Natural killer cell (primary cell): ENCODE measurements around the gene SPAG6. TPM values are rescaled to one million over a fixed set of nuclear protein-coding genes. Genes with fewer than 3 reads are reported as not detected.

Source experiments
- ATAC-seq, 3 donors: fragments of 150-1000 bp in 2 of 3; fragments of 200-7000 bp in 1 of 3; cut with Tn5 transposase; 1 replicate in 1 of 3; 2 replicates in 2 of 3; pipeline ENCODE4 v1.10.0; 2021; ENCODE audit warnings: mild to moderate bottlenecking in 2 of 3, moderate library complexity in 2 of 3
- DNase-seq, 2 donors: peaks; one replicate each; pipeline versions ENCODE4 v3.0.0 to v3.0.0-alpha.2; 2013 to 2021; ENCODE audit warnings: mixed read lengths in 1 of 2
- H3K27ac ChIP-seq: one replicate; pipeline ENCODE4 v1.5.1; 2013; ENCODE audit warnings: mild to moderate bottlenecking, low read length
- H3K27me3 ChIP-seq: one replicate; pipeline ENCODE4 v1.6.1; 2013; ENCODE audit warnings: low read length; ENCODE audit not compliant: control insufficient read depth, insufficient read depth
- H3K36me3 ChIP-seq: one replicate; pipeline ENCODE4 v1.6.1; 2013; ENCODE audit warnings: low read length; ENCODE audit not compliant: control insufficient read depth, insufficient read depth
- H3K4me1 ChIP-seq: one replicate; pipeline ENCODE4 v1.6.1; 2013; ENCODE audit warnings: low read length; ENCODE audit not compliant: control insufficient read depth, insufficient read depth
- H3K4me3 ChIP-seq: one replicate; pipeline ENCODE4 v1.5.1; 2013; ENCODE audit warnings: low read length
- H3K9me3 ChIP-seq: one replicate; pipeline ENCODE4 v1.6.1; 2013; ENCODE audit warnings: low read length; ENCODE audit not compliant: control insufficient read depth, insufficient read depth
- H3K27ac Mint-ChIP-seq, 2 donors: one replicate each; pipeline ENCODE4 v1.8.0; 2022; ENCODE audit warnings: mild to moderate bottlenecking in 2 of 2, mixed read lengths in 2 of 2, moderate library complexity in 1 of 2
- H3K27me3 Mint-ChIP-seq, 2 donors: one replicate each; pipeline ENCODE4 v1.8.0; 2022; ENCODE audit warnings: low read depth in 2 of 2, mixed read lengths in 2 of 2
- H3K36me3 Mint-ChIP-seq: one replicate; pipeline ENCODE4 v1.8.0; 2022; ENCODE audit warnings: mixed read lengths
- H3K4me1 Mint-ChIP-seq, 2 donors: one replicate each; pipeline ENCODE4 v1.8.0; 2022; ENCODE audit warnings: mixed read lengths in 2 of 2
- H3K4me3 Mint-ChIP-seq: one replicate; pipeline ENCODE4 v1.8.0; 2022; ENCODE audit warnings: mild to moderate bottlenecking, moderate library complexity, mixed read lengths
- H3K9me3 Mint-ChIP-seq, 2 donors: one replicate each; pipeline ENCODE4 v1.8.0; 2022; ENCODE audit warnings: mixed read lengths in 2 of 2
- CTCF ChIP-seq: fragments of 200-600 bp; IDR thresholded peaks from one replicate; pipeline ENCODE4 v1.8.0; 2022; ENCODE audit warnings: antibody characterized with exemption
- WGBS: methylation state at CpG from one replicate; pipeline ENCODE4 v1.1.7; 2013; ENCODE audit warnings: missing lambda C conversion rate; ENCODE audit not compliant: insufficient coverage; 5-methylcytosine and 5-hydroxymethylcytosine counted together
- intact Hi-C: fragments of 100-400 bp; cut with micrococcal nuclease; formaldehyde crosslinking; loops from one replicate; pipeline ENCODE4 v1.14.2; 2022
- total RNA-seq, 4 donors: library from RNA; stranded (reverse); fragments of 120-200 nt in 1 of 4; gene quantifications; one replicate each; pipeline versions ENCODE4 v1.2.3 to v1.2.4, GENCODE V29; 2013 to 2022

Gene SPAG6
- total RNA-seq, 3 donors from 2014 or later (not counting 1 experiment from before 2014, with no cell fraction given), result 0.35 to 0.79 TPM; not detected in 1

GRCh38 chr10:22344781-22345300, 455 bp upstream of the SPAG6 start:
- H3K36me3 Mint-ChIP-seq, result no peaks in the 10 kb centered on the region
- Histone ChIP-seq H3K4me3 (no peak overlapping the region), H3K27ac (no peak overlapping the region), H3K4me1 (peaks cover 24% of the 10 kb centered on the region), H3K9me3 (peaks cover 8% of the 10 kb centered on the region), H3K36me3 (no peaks in the 10 kb centered on the region), H3K27me3 (peaks cover 66% of the 10 kb centered on the region)
- intact Hi-C loops, result loop anchor here (5.0 to 10.0 kb wide), 4 partner anchors 93 to 642 kb away; no protein-coding TSS in a partner anchor
- peak overlapping the region; percentile 65 for H3K4me3 Mint-ChIP-seq
- H3K27ac Mint-ChIP-seq, result peak overlapping the region; percentile 68 to 74
- WGBS, result 15% methylated on average over 26 of the region's 26 CpGs
- peaks cover 52 to 57% of the 10 kb centered on the region in 2 donors for H3K27me3 Mint-ChIP-seq
- peaks cover 0 to 2% of the 10 kb centered on the region in 2 donors for H3K9me3 Mint-ChIP-seq
- TF ChIP-seq CTCF, result no peak
- peak in 1 of 2 donors; percentile 35 for DNase-seq
- ATAC-seq, result no peak
- peaks cover 3 to 13% of the 10 kb centered on the region in 2 donors for H3K4me1 Mint-ChIP-seq

- ATAC-seq (no peak), DNase-seq (peak in 1 of 2 donors; percentile 17)
- no peak for TF ChIP-seq CTCF
- H3K4me3 ChIP-seq, result no peak overlapping the region
- H3K36me3 Mint-ChIP-seq, result no peaks in the 10 kb centered on the region
- H3K36me3 ChIP-seq, result no peaks in the 10 kb centered on the region
- peaks cover 0 to 2% of the 10 kb centered on the region in 2 donors for H3K9me3 Mint-ChIP-seq
- H3K9me3 ChIP-seq, result peaks cover 8% of the 10 kb centered on the region
- intact Hi-C loops, result loop anchor here (10.0 kb wide), 2 partner anchors 129 to 569 kb away; no protein-coding TSS in a partner anchor
- H3K27me3 ChIP-seq, result peaks cover 61% of the 10 kb centered on the region
- no peak overlapping the region for H3K27ac ChIP-seq
- peaks cover 15% of the 10 kb centered on the region for H3K4me1 ChIP-seq
- peaks cover 0 to 8% of the 10 kb centered on the region in 2 donors for H3K4me1 Mint-ChIP-seq
- peaks cover 47 to 54% of the 10 kb centered on the region in 2 donors for H3K27me3 Mint-ChIP-seq
- 76% methylated on average over 8 of the region's 8 CpGs for WGBS
- H3K27ac Mint-ChIP-seq, result peak overlapping the region in 1 of 2 donors; percentile 26
- peak overlapping the region; percentile 50 for H3K4me3 Mint-ChIP-seq
These were observed 883 bp downstream of the SPAG6 start for GRCh38 chr10:22346096-22346661.

- no peaks in the 10 kb centered on the region for H3K36me3 Mint-ChIP-seq
- H3K27me3 Mint-ChIP-seq, result peaks cover 25 to 36% of the 10 kb centered on the region in 2 donors
- H3K4me3 Mint-ChIP-seq, result no peak overlapping the region
- Histone ChIP-seq H3K36me3 (no peaks in the 10 kb centered on the region), H3K4me1 (peaks cover 12% of the 10 kb centered on the region), H3K4me3 (no peak overlapping the region), H3K27ac (no peak overlapping the region), H3K9me3 (peaks cover 8% of the 10 kb centered on the region), H3K27me3 (peaks cover 25% of the 10 kb centered on the region)
- intact Hi-C loops, result loop anchor here (10.0 kb wide), 2 partner anchors 125 to 565 kb away; no protein-coding TSS in a partner anchor
- H3K9me3 Mint-ChIP-seq, result peaks cover 0 to 2% of the 10 kb centered on the region in 2 donors
- no peak overlapping the region for H3K27ac Mint-ChIP-seq
- ATAC-seq (no peak), DNase-seq (no peak)
- no peak for TF ChIP-seq CTCF
- 100% methylated on average over 1 of the region's 1 CpG for WGBS
- H3K4me1 Mint-ChIP-seq, result peaks cover 0 to 8% of the 10 kb centered on the region in 2 donors
These were observed 4.5 kb downstream of the SPAG6 start for GRCh38 chr10:22349755-22350154.
